NCI-H1694 treated with DMSO at 0.1 percent for 48 hours (cell line): Measurements from ENCODE around the gene CALD1.

Experiments
- DNase-seq: peaks from one replicate; lab custom pipeline; 2025; lab: John Stamatoyannopoulos, UW

Gene CALD1, protein sequence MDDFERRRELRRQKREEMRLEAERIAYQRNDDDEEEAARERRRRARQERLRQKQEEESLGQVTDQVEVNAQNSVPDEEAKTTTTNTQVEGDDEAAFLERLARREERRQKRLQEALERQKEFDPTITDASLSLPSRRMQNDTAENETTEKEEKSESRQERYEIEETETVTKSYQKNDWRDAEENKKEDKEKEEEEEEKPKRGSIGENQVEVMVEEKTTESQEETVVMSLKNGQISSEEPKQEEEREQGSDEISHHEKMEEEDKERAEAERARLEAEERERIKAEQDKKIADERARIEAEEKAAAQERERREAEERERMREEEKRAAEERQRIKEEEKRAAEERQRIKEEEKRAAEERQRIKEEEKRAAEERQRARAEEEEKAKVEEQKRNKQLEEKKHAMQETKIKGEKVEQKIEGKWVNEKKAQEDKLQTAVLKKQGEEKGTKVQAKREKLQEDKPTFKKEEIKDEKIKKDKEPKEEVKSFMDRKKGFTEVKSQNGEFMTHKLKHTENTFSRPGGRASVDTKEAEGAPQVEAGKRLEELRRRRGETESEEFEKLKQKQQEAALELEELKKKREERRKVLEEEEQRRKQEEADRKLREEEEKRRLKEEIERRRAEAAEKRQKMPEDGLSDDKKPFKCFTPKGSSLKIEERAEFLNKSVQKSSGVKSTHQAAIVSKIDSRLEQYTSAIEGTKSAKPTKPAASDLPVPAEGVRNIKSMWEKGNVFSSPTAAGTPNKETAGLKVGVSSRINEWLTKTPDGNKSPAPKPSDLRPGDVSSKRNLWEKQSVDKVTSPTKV

DNA sequence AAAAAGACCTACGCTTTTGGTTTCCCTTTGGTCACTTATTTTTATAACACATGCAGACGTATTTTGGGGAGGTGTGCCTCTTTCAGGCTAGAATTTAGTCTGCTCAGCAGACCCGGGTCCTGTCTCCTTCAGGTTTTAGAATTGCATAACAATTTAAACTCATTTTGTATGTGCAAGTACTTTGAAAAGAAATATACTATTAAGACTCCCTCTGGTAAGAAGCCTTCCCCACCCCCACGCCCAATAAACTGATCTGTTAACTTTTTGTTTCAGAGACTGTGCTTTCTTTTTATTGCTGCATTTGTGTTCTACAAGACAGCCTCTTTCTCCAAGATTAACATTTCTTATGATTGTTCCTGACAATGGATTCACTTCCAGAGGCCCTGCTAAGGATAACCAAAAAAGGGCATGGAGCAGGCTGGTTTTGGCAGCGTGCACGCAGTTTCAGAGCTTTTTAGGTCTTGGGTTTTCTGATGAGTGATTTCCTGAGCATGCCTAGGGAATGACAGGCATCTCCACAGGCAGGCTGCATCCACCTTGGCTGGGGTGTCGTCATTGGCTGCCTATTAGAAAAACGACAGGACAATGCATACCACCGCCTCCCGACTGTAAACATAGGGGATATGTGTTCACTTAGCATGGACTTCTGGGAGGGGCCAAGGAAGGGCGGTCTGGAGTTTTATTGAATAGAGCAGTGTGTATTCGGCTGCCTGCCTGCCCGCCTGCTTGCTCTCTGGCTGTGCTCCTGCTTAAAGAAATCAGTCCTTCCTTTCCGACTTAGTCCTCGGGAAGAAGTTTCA is at the start of gene CALD1:
Gene CALD1 (plus strand): TSS at position 694 of the 800 bp plus-strand sequence. CDS start 88,100 bp downstream, outside the sequence.
- DNase-seq, result no peak

GRCh38 chr7:134729895-134730294 is 49.5 kb upstream of the CALD1 start:
- no peak for DNase-seq

DNA sequence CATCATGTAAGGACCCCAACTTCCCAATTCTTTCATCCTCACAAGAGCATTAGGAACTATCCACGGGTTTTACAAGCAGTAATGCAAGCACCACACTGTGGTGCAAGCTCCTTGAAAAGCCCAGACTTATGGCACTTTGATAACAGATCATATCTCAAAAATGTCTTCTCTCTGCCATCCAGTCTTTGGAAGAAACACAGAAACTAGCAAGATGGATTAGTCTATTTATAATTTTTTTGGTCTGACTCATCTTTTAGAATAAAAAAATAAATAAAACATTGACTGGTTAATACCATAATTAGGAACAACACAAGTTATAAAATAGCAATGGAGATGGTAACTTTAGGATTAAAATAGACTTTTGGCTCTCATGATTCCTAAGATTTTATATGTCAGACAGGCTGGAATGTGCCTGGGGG is 49.0 kb upstream of the CALD1 start:
- no peak for DNase-seq

GRCh38 chr7:134731616-134732015 is 47.8 kb upstream of the CALD1 start:
- no peak for DNase-seq

DNA sequence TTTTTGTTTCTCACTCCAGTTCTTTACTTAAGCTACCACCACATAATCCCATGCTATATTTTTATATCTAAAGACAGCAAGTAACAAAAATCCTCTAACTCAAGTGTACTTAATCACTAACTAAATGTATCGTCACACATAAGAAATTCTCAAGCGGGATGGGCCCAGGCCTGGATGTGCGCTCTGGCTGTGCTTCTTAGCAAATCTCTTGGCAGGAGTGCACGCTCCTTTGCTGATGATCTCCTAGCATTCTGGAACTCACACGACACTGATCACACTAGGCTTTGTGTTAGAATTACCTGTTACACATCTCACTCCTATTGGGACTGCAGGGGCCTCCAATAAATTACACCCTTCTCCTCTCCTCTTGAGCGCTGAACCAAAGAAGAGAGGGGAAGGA is 46.7 kb upstream of the CALD1 start:
- no peak for DNase-seq

- DNase-seq, result no peak
Observed at GRCh38 chr7:134736381-134736780, 43.1 kb upstream of the CALD1 start.

DNA sequence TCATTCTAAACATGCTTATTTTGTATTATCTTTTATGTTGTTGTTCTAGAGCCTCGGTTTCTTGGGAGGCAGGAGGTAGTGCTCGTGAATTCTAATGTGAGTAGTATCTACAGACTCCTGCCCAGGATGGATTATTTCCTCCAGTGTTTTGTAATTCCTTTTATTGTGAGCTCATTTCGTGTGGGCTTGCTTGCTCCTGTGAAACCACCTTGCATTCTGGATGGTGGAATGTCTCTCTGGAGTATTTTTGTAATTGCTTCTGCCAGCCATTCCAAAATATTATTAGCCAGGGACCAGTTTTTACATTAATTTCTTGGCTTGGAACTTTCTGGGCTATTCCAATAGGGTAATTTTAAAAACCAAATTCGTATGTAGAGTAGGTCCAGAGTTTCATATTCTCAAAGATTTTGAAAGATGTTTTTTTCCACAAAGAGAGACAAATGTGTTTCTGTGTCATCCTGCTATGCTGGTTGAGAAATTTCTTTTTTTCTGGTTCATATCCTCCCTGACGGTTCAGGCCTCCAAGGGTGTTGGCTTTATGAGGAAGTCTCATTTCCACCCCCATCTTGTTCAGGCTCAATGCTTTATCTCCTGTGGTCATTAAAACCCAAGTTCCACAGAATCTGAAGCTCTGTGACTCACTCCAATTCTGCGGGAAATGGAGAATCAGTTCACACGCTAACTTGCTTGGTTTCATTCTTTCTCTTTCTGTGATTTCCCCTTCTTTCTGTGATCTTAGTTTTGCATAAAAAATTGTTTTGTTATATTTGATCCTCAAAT is 41.7 kb upstream of the CALD1 start:
- no peak for DNase-seq

- no peak for DNase-seq
Observed at GRCh38 chr7:134739362-134739761, 40.1 kb upstream of the CALD1 start.

DNA sequence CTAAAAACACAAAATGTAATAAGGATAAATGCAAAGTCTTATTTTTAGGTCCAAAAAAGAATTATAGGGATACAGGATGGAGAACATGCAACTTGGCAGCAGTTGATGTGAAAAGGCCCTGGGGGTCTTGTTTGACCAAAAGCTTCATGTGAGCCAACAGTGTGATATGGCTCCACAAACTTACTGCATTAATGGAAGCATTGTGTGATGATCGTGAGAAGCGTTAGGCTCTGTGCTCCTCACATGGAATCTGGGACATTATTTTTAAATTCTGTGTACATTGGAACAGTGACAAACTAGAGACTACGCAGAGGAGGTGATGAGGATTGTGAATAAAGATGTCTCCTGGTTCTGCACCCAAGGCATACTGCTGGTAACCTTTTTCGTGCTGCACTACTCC is 39.1 kb upstream of the CALD1 start:
- DNase-seq, result no peak

GRCh38 chr7:134741907-134742635 is 37.4 kb upstream of the CALD1 start:
- DNase-seq, result no peak

DNA sequence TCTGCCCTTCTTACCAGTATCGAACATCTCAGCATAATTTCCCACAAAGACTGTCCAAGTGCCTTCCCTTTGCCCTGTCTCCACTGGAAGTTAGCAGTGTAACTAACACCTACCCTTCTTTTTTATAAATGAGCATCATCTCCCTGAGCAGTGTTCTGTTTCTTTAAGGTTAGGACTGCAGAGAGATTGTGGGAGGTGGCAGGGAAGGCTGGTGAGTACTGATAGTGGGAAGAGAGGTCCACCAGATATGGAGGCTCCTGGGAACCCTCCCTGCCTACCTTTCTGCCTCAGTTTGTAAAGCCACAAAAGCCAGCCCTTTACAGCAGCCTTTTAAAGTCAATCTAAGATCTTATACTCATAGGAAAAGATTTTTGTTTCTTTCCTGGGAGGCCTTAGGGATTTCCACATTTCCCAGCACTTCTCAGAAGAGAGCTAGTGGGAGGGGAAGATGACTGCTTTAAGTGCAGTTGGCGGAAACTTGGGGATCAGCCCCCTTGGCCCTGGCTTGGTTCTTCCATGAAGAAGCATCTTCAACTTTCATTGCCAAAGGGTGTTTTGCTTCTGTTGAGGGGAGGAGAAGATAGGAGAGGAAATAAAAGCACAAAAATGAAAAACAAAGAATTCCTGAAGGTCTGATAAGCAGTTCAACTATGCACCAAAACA is 36.6 kb upstream of the CALD1 start:
- DNase-seq, result no peak

DNA sequence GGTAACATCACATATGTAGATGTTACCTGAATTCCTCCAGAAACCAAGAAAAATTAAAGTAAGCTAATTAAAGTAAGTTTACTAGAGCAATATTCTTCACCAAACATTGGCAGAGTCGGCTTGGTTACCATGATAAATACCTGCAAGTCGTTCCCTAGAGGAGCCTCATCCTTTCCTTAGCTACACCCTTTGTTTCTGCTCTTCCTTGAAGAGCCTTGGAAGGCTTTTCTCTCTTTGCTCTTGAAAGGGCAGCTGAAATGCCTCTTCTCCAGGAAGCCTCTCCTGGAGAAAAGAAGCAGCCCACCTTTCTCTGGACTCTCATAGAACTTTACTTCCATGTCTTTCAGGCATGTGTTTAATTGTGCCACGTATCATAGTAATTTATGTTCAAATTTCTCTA is 34.9 kb upstream of the CALD1 start:
- no peak for DNase-seq

DNA sequence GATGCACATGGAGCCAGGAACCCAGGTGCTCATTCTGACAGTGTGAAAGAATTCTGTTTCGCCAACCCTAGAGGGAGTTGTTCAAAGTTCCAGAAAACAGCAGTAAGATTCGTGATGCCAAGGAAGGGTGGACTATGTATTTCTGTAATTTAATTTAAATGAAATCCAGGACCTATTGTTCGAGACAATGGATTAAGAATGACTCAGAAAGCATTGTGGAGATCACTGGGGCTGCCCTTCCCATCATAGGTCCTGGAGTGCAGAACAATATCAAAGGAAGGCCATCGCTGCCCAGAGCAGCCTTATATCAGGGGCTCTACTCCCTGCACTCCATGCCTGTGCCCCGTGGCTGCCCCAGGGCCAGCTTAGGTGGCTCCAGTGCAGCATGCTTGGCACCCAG is 32.1 kb upstream of the CALD1 start:
- no peak for DNase-seq

DNA sequence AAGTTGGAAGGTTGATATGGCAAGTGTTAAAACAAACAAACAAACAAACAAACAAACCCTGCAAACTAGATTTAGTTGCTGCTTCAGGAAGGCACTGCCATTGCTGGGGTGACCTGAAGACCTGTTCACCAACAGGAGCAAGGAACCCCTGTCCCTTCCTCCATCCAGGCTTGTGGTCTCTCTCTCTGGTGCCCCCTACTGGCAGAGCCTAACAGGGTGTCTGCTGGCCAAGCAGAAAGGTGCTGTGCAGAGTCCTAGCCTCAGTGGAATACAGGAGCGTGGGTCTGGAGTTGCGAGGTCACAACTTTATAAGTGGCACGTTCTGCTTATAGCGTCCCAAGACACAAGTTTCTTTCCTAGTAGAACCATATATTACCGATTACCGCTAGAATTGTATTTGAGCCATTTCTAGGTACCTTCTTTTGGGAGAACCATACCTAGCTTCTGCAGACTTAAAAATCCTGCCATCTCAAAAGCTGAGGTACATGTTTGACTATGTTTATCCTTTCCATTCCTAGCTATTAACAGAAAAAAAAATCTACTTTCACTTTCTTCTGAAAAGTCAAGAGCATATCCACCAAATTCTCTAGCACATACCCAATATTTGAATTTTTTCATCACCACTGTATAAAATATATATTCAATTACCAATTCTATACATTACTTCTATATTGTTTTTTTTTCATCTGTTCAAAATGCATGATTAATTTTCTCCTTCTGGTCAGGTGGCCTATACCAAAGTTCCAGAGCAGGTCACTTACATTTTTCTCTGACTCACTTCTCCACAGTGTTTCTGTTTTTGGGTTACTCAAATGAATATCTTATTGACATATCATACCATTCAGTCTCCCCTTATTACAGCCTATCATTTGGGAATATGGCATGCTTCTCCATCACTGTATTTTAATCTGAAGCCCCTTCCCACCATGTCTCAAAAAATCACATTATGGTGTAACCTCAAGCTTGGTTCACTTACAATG is 29.1 kb upstream of the CALD1 start:
- DNase-seq, result no peak

DNA sequence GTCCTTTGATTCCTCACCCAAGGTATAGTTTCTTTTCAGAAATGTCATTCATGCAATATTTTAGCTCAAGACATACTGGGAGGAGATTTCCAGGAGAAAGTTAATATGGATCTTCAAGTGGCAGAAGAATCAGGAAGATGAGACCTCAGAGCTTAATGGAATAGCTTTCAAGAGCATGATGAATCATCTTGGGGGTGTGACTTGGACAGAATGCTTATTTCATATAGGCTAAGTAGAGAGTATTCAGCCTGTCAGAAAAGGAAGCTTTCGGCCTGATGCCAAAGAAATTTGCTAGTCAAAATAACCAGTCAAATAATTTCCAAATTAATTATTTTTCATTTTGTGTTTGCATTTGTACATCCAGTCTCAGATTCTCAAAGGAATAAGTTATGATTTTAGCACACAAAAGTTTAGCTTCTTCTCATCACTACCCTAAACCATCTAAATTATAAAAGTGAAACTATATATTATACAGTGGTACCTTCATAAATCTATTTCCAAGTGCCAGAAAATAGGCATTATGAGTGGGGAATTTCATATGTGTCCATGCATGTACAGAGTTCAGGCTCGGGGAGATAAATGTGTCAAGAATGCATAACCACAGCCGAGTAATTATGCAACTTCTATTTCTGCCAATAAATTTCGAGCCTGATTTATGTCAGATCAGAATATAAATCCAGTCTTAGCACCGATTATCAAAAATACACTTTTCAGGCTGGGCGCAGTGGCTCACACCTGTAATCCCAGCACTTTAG is 27.3 kb upstream of the CALD1 start:
- DNase-seq, result no peak

DNA sequence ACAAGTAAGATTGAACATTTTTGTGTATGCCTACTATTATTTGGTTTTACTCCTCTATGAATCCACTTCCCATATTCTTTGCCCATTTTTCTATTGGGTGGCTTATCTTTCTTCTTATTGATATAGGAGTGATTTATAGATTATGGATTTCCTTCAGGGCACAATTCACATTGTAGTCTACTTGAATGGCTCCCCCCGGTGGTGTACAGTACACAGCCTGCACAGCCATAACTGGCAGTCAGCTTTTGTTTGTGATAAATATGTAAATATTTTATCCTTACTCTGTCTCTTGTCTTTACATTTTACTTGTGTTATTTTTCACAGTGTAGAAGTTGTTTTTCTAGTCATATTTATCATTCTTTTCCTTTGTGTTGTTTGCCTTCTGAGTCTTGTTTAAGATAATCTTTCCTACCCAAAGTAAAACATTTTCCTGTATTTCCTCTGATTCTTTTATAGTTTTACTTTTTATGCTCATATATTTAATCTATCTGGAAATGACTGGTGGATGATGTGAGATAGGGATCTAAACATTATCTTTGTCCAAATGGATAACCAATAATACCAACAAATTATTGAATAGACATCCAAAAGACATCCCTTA is 23.9 kb upstream of the CALD1 start:
- DNase-seq, result no peak

GRCh38 chr7:134757938-134758337 is 21.5 kb upstream of the CALD1 start:
- DNase-seq, result no peak

DNA sequence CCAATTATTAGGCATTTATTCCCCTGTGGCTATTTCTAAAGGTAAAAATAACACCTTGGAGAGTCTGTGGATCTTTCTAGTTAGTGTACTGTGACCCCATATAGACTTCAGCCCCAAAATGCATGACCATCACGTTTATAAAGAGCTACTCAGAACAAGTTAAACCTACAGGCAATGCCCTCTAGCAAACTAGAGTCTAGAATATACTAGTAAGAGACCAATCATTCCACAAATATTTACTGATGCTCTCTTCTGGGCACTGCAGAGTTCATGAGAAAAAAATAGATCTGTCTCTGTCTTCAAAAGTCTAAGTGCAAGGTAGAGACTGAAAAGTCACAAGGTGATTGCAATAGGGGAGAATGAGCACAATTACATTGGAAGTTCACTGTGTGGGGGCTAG is 20.5 kb upstream of the CALD1 start:
- DNase-seq, result no peak
